Activated naive CD8-positive, alpha-beta T cell (primary cell): Measurements from ENCODE around the gene MRPL18.

ENCODE experiments used
- H3K27ac Mint-ChIP-seq: one replicate; pipeline ENCODE4 v1.8.0; 2021; ENCODE audit warnings: mixed read lengths
- H3K27me3 Mint-ChIP-seq: one replicate; pipeline ENCODE4 v1.8.0; 2021; ENCODE audit warnings: mixed read lengths
- H3K36me3 Mint-ChIP-seq: one replicate; pipeline ENCODE4 v1.8.0; 2021; ENCODE audit warnings: mixed read lengths
- H3K4me1 Mint-ChIP-seq: one replicate; pipeline ENCODE4 v1.8.0; 2021; ENCODE audit warnings: low read depth, mixed read lengths
- H3K4me3 Mint-ChIP-seq: one replicate; pipeline ENCODE4 v1.8.0; 2021; ENCODE audit warnings: mild to moderate bottlenecking, mixed read lengths
- H3K9me3 Mint-ChIP-seq: one replicate; pipeline ENCODE4 v1.8.0; 2021; ENCODE audit warnings: low read depth, mixed read lengths

MRPL18 gene

GRCh38 chr6:159836718-159837490 is 46.6 kb downstream of the MRPL18 start:
- Mint-ChIP-seq H3K4me3 (no peak overlapping the region), H3K27ac (no peak overlapping the region), H3K36me3 (no peaks in the 10 kb centered on the region), H3K27me3 (no peaks in the 10 kb centered on the region), H3K4me1 (peaks cover 31% of the 10 kb centered on the region), H3K9me3 (no peaks in the 10 kb centered on the region)

- Mint-ChIP-seq H3K36me3 (no peaks in the 10 kb centered on the region), H3K27me3 (no peaks in the 10 kb centered on the region), H3K4me3 (no peak overlapping the region), H3K27ac (no peak overlapping the region), H3K4me1 (peaks cover 31% of the 10 kb centered on the region), H3K9me3 (no peaks in the 10 kb centered on the region)
Observed at GRCh38 chr6:159837511-159837910, 47.2 kb downstream of the MRPL18 start.

GRCh38 chr6:159838020-159838744 is 47.9 kb downstream of the MRPL18 start:
- H3K4me1 Mint-ChIP-seq = peaks cover 26% of the 10 kb centered on the region
- H3K27me3 Mint-ChIP-seq = no peaks in the 10 kb centered on the region
- H3K4me3 Mint-ChIP-seq = no peak overlapping the region
- no peak overlapping the region for H3K27ac Mint-ChIP-seq
- H3K36me3 Mint-ChIP-seq = no peaks in the 10 kb centered on the region
- no peaks in the 10 kb centered on the region for H3K9me3 Mint-ChIP-seq

DNA sequence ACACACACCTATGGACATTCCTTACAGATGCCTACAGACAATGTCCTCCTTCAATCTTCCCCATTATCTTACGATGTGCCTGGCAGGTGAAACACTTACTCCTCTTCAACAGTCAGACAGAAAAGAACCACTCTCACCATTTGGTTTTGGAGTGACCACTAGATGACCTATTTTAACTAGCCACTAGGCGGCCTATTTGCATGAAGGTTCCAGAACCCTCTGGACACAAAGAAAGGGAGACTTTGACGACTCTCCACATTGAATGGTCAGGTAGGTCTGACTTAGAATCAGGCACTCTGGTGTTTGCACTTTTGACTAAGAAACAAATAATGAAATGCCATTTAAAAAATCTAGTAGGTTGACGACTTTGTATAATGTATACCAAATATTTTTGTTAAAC is 51.8 kb downstream of the MRPL18 start:
- Mint-ChIP-seq H3K36me3 (no peaks in the 10 kb centered on the region), H3K27me3 (no peaks in the 10 kb centered on the region), H3K9me3 (no peaks in the 10 kb centered on the region), H3K4me3 (no peak overlapping the region), H3K27ac (no peak overlapping the region), H3K4me1 (peaks cover 13% of the 10 kb centered on the region)

GRCh38 chr6:159844737-159845645 is 54.7 kb downstream of the MRPL18 start:
- Mint-ChIP-seq H3K27me3 (no peaks in the 10 kb centered on the region), H3K4me3 (no peak overlapping the region), H3K9me3 (peaks cover 4% of the 10 kb centered on the region), H3K4me1 (peaks cover 13% of the 10 kb centered on the region), H3K36me3 (no peaks in the 10 kb centered on the region), H3K27ac (no peak overlapping the region)
